ENCODE data around the gene SLC7A6. TPM values are rescaled to one million over a fixed set of nuclear protein-coding genes. Genes with fewer than 3 reads are reported as not detected.
A peak's percentile ranks its signal among the peaks of the same experiment; 100 is the strongest.

Gene SLC7A6
- total and polyA plus RNA-seq, 2 of the 8 experiments (the other 6 are each of a cell fraction or from before 2014, with no cell fraction given), result 28.0 to 37.8 TPM

DNA sequence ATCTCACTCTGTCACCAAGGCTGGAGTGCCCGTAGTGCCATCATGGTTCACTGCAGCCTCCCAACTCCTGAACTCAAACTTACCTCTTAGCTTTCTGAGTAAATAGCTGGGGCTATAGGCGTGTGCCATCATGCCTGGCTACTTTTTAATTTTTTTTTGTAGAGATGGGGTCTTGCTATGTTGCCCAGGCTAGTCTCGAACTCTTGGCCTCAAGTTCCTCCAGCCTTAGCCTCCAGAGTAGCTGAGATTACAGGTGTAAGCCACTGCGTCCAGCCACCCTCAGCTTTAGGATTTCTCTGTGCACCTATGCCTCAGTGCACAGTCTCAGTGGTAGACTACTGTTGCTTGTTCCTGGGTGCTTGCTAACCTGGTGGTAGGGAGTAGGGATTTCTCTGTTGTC lies 5.5 kb downstream of the SLC7A6 start:
- no peak for FAIRE-seq
- no peak overlapping the region for H2BK15ac ChIP-seq (ENCODE audit: low read length)
- peaks cover 12% of the 10 kb centered on the region for H3K79me1 ChIP-seq (ENCODE audit: low read depth, low read length)
- no peak overlapping the region for H2BK120ac ChIP-seq (replicated peaks; ENCODE audit: low read depth, low read length)
- no peak overlapping the region for H3K14ac ChIP-seq (ENCODE audit: insufficient read length)
- H3K23ac ChIP-seq (ENCODE audit: insufficient read length), result no peak overlapping the region
- no peak overlapping the region; the same call in 1 of the 2 replicates for H2AK5ac ChIP-seq (ENCODE audit: low read depth, low read length)
- H3K4ac ChIP-seq (replicated peaks; ENCODE audit: insufficient read length, low read depth, low read length), result no peak overlapping the region
- DNase-seq (ENCODE audit: low read depth in 1 of 2, low spot score in 2 of 2), result no peak
- H3K23me2 ChIP-seq (ENCODE audit: low read depth, low read length), result peaks cover 6% of the 10 kb centered on the region; the same call in 1 of the 2 replicates
- H3K4me2 ChIP-seq (ENCODE audit: insufficient read depth in 1 of 2, low read depth in 2 of 2, low read length in 2 of 2), result no peak overlapping the region
- H2BK5ac ChIP-seq (ENCODE audit: low read depth, low read length), result no peak overlapping the region
- H2BK20ac ChIP-seq (ENCODE audit: low read length), result no peak overlapping the region
- TF ChIP-seq EZH2 (IDR thresholded peaks at IDR 0.05; ENCODE audit: low read depth, low read length, severe bottlenecking) (no peak), CBX5 (IDR thresholded peaks at IDR 0.05; ENCODE audit: low read depth, low read length) (no peak), SP2 (IDR thresholded peaks at IDR 0.05; ENCODE audit: low read length) (no peak), KDM1A (IDR thresholded peaks at IDR 0.05; ENCODE audit: borderline replicate concordance, low read length) (peak; percentile 34; the same call in 1 of the 2 replicates)
- H4K20me1 ChIP-seq (replicated peaks in 1 of 2; ENCODE audit: control insufficient read depth in 1 of 2, insufficient read depth in 2 of 2, low read length in 2 of 2), result no peaks in the 10 kb centered on the region
- H2BK12ac ChIP-seq (ENCODE audit: low read depth, low read length), result peak overlapping the region; percentile 39; the same call in 1 of the 2 replicates
- 90% methylated on average over 4 of the region's 4 CpGs; no CpG with 5 or more reads in 1 of the 2 experiments for WGBS, 2 experiments (ENCODE audit: extremely low coverage in 1 of 2, insufficient coverage in 1 of 2, insufficient read length in 1 of 2, insufficient replicate concordance in 2 of 2, low coverage in 1 of 2, low lambda C conversion rate in 2 of 2, missing lambda C conversion rate in 1 of 2)
- H3K56ac ChIP-seq (replicated peaks; ENCODE audit: insufficient read length, low read depth, low read length), result no peak overlapping the region
- H3K79me2 ChIP-seq (ENCODE audit: control insufficient read depth in 1 of 2, insufficient read depth in 2 of 2, low read length in 2 of 2), result peaks cover 0 to 30% of the 10 kb centered on the region in 2 experiments; a peak in 3 of 4 replicates
- peaks cover 0 to 4% (median under 1%) of the 10 kb centered on the region in 4 experiments; a peak in 3 of 7 replicates for H3K27me3 ChIP-seq (replicated peaks in 1 of 4; ENCODE audit: control insufficient read depth in 3 of 4, extremely low read depth in 1 of 4, insufficient read depth in 3 of 4, low read length in 3 of 4)
- H3K18ac ChIP-seq (ENCODE audit: extremely low read depth, low read length), result no peak overlapping the region
- H4K91ac ChIP-seq (replicated peaks; ENCODE audit: insufficient read length, low read length), result no peak overlapping the region
- H4K5ac ChIP-seq (ENCODE audit: insufficient read length, low read depth, low read length), result no peak overlapping the region
- H2AFZ ChIP-seq (ENCODE audit: low read length), result no peak overlapping the region
- H3K4me1 ChIP-seq (replicated peaks in 1 of 4; ENCODE audit: control insufficient read depth in 3 of 4, insufficient read depth in 4 of 4, low read length in 3 of 4), result peaks cover 0 to 3% (median 2%) of the 10 kb centered on the region in 4 experiments; a peak in 4 of 7 replicates
- no peak overlapping the region for H3K4me3 ChIP-seq (ENCODE audit: extremely low read depth in 1 of 4, insufficient read depth in 2 of 4, low read depth in 3 of 4, low read length in 4 of 4)
- peaks cover 0 to 2% (median 0%) of the 10 kb centered on the region in 4 experiments; a peak in 2 of 8 replicates for H3K36me3 ChIP-seq (ENCODE audit: control insufficient read depth in 2 of 4, insufficient read depth in 4 of 4, low read length in 3 of 4)
- H3K9me3 ChIP-seq (ENCODE audit: insufficient read depth in 2 of 2, low read depth in 1 of 2, low read length in 1 of 2), result no peaks in the 10 kb centered on the region
- H3K9ac ChIP-seq (replicated peaks in 1 of 4; ENCODE audit: extremely low read depth in 1 of 4, low read depth in 3 of 4, low read length in 3 of 4), result no peak overlapping the region
- ChIA-PET POLR2A (ENCODE audit: partially characterized antibody) (interaction anchor here (1.1 to 2.6 kb wide), 3 partner anchors 20 to 41 kb away, joined by 3 to 11 read pairs (median 9); partner anchors contain the start of genes PRMT7 and SLC7A6OS), CTCF (ENCODE audit: partially characterized antibody) (interaction anchor here (1.1 to 8.5 kb wide), 4 partner anchors 9 to 169 kb away, joined by 4 to 63 read pairs (median 8); no protein-coding TSS in a partner anchor)
- no peak overlapping the region for H3K27ac ChIP-seq (ENCODE audit: low read depth, low read length)
- no peak overlapping the region for H4K8ac ChIP-seq (ENCODE audit: extremely low read depth, insufficient read depth, low read length)
